ENCODE data around the gene TRIML1. TPM values are rescaled to one million over a fixed set of nuclear protein-coding genes. Genes with fewer than 3 reads are reported as not detected.

TRIML1 gene, protein sequence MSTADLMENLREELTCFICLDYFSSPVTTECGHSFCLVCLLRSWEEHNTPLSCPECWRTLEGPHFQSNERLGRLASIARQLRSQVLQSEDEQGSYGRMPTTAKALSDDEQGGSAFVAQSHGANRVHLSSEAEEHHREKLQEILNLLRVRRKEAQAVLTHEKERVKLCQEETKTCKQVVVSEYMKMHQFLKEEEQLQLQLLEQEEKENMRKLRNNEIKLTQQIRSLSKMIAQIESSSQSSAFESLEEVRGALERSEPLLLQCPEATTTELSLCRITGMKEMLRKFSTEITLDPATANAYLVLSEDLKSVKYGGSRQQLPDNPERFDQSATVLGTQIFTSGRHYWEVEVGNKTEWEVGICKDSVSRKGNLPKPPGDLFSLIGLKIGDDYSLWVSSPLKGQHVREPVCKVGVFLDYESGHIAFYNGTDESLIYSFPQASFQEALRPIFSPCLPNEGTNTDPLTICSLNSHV
- total RNA-seq, result not detected in 2 replicates

DNA sequence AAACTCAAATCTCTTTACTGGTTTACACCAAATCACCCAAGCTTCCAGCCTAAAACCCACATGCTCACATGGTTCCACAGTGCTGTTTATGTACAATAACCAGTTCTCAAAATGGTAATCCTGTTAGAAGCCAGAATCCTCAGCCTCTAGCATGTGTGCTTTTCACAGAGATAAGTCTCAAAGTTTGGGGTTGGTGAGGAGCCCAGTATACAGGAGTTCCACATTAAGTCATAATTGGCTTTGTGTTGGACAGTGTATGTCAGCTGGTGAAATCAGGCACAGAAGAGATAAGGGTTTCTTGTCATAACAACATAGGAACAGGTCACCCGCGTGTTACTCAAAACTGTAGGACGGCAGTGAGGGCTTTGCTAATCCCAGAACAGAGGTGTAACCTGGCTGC is at the start of gene TRIML1:
TSS of gene TRIML1 (plus strand) at position 301 of the 400 bp plus-strand sequence. CDS start 118 bp downstream, outside the sequence.

DNA sequence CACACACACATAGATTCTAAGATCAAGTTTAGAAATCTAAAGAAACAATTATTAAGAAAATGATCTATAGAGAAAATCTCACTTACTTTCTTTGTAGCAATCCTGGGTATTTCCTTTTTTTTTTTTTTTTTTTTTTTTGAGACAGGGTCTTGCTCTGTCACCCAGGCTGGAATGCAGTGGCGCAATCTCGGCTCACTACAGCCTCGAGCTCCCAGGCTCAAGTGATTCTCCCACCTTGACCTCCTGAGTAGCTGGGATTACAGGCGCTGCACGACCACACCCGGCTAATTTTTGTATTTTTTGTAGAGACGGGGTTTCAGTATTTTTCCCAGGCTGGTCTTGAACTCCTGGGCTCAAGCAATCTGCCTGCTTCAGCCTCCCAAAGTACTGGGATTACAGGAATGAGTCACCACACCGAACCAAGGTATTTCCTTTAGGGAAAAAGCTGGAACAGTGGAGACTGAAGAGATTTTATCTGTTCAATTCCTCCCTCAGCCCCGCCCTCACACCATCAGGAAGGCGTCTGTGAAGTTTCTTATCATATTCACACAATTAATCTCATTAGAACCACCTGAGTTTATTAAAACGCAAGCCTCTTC is 30.0 kb upstream of the TRIML1 start, which contains the start of gene TRIML2:
TSS of gene TRIML2 (minus strand) at position 447 of the 599 bp plus-strand sequence. CDS start 4,235 bp downstream, outside the sequence.

Other genes starting within 250 kb of the TRIML1 start
- not detected in 2 replicates for gene ZFP42, start 143.7 kb upstream of the TRIML1 start, total RNA-seq
- gene TRIML2, start 29.8 kb upstream of the TRIML1 start, total RNA-seq, result not detected in 2 replicates